Heart left ventricle (tissue), 16 donors: ENCODE results near the gene STARD6. TPM values are rescaled to one million over a fixed set of nuclear protein-coding genes. Genes with fewer than 3 reads are reported as not detected.

Source experiments
- ATAC-seq, 4 donors: fragments of 200-7000 bp; cut with Tn5 transposase; one replicate each; pipeline ENCODE4 v1.9.1; 2020 to 2022; ENCODE audit warnings: moderate library complexity in 4 of 4, mild to moderate bottlenecking in 3 of 4, moderate number of reproducible peaks in 1 of 4
- DNase-seq, 5 donors: peaks; one replicate each; pipeline ENCODE4 v3.0.0-alpha.2; 2020
- H3K27ac ChIP-seq, 12 donors: fragments of 200-600 bp; sonication (generic) in 4 of 12; one replicate each; pipeline versions ENCODE4 v1.5.0 to v1.8.0; 2016 to 2022; ENCODE audit warnings: mild to moderate bottlenecking in 2 of 12
- H3K27me3 ChIP-seq, 9 donors: fragments of 200-600 bp; sonication (generic) in 2 of 9; one replicate each; pipeline versions ENCODE4 v1.5.1 to v1.8.0; 2016 to 2022; ENCODE audit warnings: mild to moderate bottlenecking in 3 of 9
- H3K36me3 ChIP-seq, 9 donors: fragments of 200-600 bp; sonication (generic) in 2 of 9; one replicate each; pipeline versions ENCODE4 v1.5.0 to v1.8.0; 2018 to 2022; ENCODE audit warnings: mild to moderate bottlenecking in 2 of 9
- H3K4me1 ChIP-seq, 12 donors: fragments of 200-600 bp; sonication (generic) in 4 of 12; one replicate each; pipeline versions ENCODE4 v1.5.0 to v1.8.0; 2016 to 2022; ENCODE audit warnings: mild to moderate bottlenecking in 3 of 12
- H3K4me3 ChIP-seq, 12 donors: fragments of 200-600 bp; sonication (generic) in 4 of 12; one replicate each; pipeline versions ENCODE4 v1.5.0 to v1.8.0; 2017 to 2022; ENCODE audit warnings: mild to moderate bottlenecking in 9 of 12, moderate library complexity in 4 of 12
- H3K9me3 ChIP-seq, 12 donors: fragments of 200-600 bp; sonication (generic) in 4 of 12; one replicate each; pipeline versions ENCODE4 v1.5.0 to v1.8.0; 2016 to 2022; ENCODE audit warnings: mild to moderate bottlenecking in 1 of 12
- CTCF ChIP-seq, 12 donors: fragments of 200-600 bp; sonication (generic) in 4 of 12; IDR thresholded peaks; one replicate each; pipeline versions ENCODE4 v1.5.0 to v1.8.0; 2018 to 2022; ENCODE audit warnings: antibody characterized with exemption in 12 of 12, mild to moderate bottlenecking in 5 of 12
- POLR2A ChIP-seq, 2 donors: fragments of 450-650 bp; IDR thresholded peaks; one replicate each; pipeline ENCODE4 v1.6.1; 2017; ENCODE audit warnings: antibody characterized with exemption in 2 of 2, mild to moderate bottlenecking in 2 of 2, moderate library complexity in 2 of 2
- WGBS, 4 donors: extraction: QIAGEN DNeasy Blood & Tissue Kit in 2 of 4; methylation state at CpG; one replicate each; pipeline versions ENCODE4 v1.1.5 to v1.1.7; 2013 to 2018; 5-methylcytosine and 5-hydroxymethylcytosine counted together
- intact Hi-C, 10 donors: fragments of 100-400 bp; cut with DNase I; formaldehyde crosslinking; loops; one replicate each; pipeline versions ENCODE4 v1.11.1 to v1.14.2; 2022
- long read RNA-seq, 3 donors: library from polyadenylated mRNA; unstranded; transcript quantifications; one replicate each; pipeline ENCODE4 v2.0.0, GENCODE V29; 2020 to 2021
- polyA plus RNA-seq, 2 donors: library from polyadenylated mRNA; stranded (reverse); fragments of 200-250 nt; gene quantifications; one replicate each; pipeline ENCODE4 v1.2.3, GENCODE V29; 2013
- total RNA-seq, 9 donors: library from RNA; depleted of rRNA in 2 of 9; stranded (reverse); fragments of >200 nt in 2 of 9; fragmentation: NEBNext Ultra II Directional in 3 of 9; extraction: Animal tissue kit (Norgen Biotek cat#: 25700) in 3 of 9; gene quantifications; one replicate each; pipeline versions ENCODE4 v1.1.0 to v1.2.4, GENCODE V29; 2016 to 2023
- donor health status: ischemic (EF 13 %, LVEDD 7.1; RV severe dilation, severe dysfunction).
- donor health status: healthy with polysubstance abuse.
- donor health status: DM: no; HTN: yes; CAD: no.
- donor health status: DM: no; HTN: no; CAD: no.
- donor health status: ischemic (EF 25% LVEDD 6.9; RV normal size, moderate dysfunction).
- donor health status: ischemic (EF 25% LVEDD 5.7; RV mildly dilated, moderate dysfunction).
- donor health status: healthy.
- donor health status: DM: yes; HTN: yes; CAD: no.
- donor health status: ischemic (EF 35%, LVEDD 5.7; RV mildly dilated, moderate dysfunction).
- donor health status: nonischemic (EF 11% LVEDD 7.7; RV severe dilation, severe dysfunction).
- donor health status: DM: yes; HTN: yes; CAD: no.
- donor health status: PGD.
- donor health status: ischemic (EF 29% LVEDD 5.4; RV normal size, mild dysfunction).
- donor health status: nonischemic (EF 23%, LVEDD 6.1; RV moderate dilation, normal function).

The STARD6 gene
- total RNA-seq (not detected), polyA plus RNA-seq (not detected)
- long read RNA-seq, donor 1: 0 reads
- long read RNA-seq, donor 2: 0 reads
- long read RNA-seq, donor 3: 0 reads

- H3K27ac ChIP-seq: peak within 1 kb of the TSS in 11 of 12 donors; percentile 13 to 73 (median 56)
- WGBS, 4 donors: 0 to 1% (median 0%) methylated on average over 39 to 62 of the region's 62 CpGs
- peak; percentile 95 to 99 (median 99) for ATAC-seq
These were observed at the start of gene STARD6, which contains the start of gene C18orf54 for GRCh38 chr18:54357660-54358494. Gene STARD6 (minus strand): TSS chr18:54357858. CDS start chr18:54354573, 3,285 bp downstream. Gene C18orf54 (plus strand): TSS chr18:54357906. CDS start chr18:54360573, 2,667 bp downstream.

GRCh38 chr18:54405290-54405689, 47.6 kb upstream of the STARD6 start:
- TF ChIP-seq POLR2A (IDR thresholded peaks at IDR 0.05): no peak
- TF ChIP-seq CTCF (IDR thresholded peaks at IDR 0.05): no peak
- intact Hi-C loops: no loop called here

More at GRCh38 chr18:54357660-54358494, at the start of gene STARD6, which contains the start of gene C18orf54:
- H3K4me3 ChIP-seq: peak within 1 kb of the TSS; percentile 43 to 88 (median 76)
- no peaks in the 10 kb centered on the region for H3K9me3 ChIP-seq
- TF ChIP-seq CTCF (IDR thresholded peaks at IDR 0.05) (peak in 11 of 12 donors; percentile 11 to 62 (median 41)), POLR2A (IDR thresholded peaks at IDR 0.05) (peak in 1 of 2 donors; percentile 48)
- intact Hi-C loops: loop anchor here in 5 of 10 donors (5.0 to 10.0 kb wide), 2 partner anchors 86 to 133 kb away; partner anchors contain the start of gene MBD2 (in 5 of the 5)
- no peaks in the 10 kb centered on the region for H3K27me3 ChIP-seq
- no peaks in the 10 kb centered on the region for H3K36me3 ChIP-seq
- H3K4me1 ChIP-seq: peaks cover 0 to 15% (median 7%) of the 10 kb centered on the region in 12 donors
- peak; percentile 84 to 94 (median 88) for DNase-seq

GRCh38 chr18:54396760-54397159, 39.1 kb upstream of the STARD6 start:
- intact Hi-C loops: loop anchor here in 1 of 10 donors (10.0 kb wide), 1 partner anchor 278 kb away; no protein-coding TSS in a partner anchor
- TF ChIP-seq CTCF (IDR thresholded peaks at IDR 0.05): no peak
- no peak for TF ChIP-seq POLR2A (IDR thresholded peaks at IDR 0.05)
- DNase-seq (no peak), ATAC-seq (no peak)
- Histone ChIP-seq H3K27me3 (no peaks in the 10 kb centered on the region), H3K27ac (no peak overlapping the region), H3K9me3 (no peaks in the 10 kb centered on the region), H3K4me1 (no peaks in the 10 kb centered on the region), H3K4me3 (no peak overlapping the region), H3K36me3 (no peaks in the 10 kb centered on the region)
- WGBS, 4 donors: 74 to 80% (median 79%) methylated on average over 1 of the region's 1 CpG

More at GRCh38 chr18:54405290-54405689, 47.6 kb upstream of the STARD6 start:
- Histone ChIP-seq H3K36me3 (no peaks in the 10 kb centered on the region), H3K4me3 (no peak overlapping the region), H3K4me1 (no peaks in the 10 kb centered on the region), H3K9me3 (no peaks in the 10 kb centered on the region), H3K27ac (no peak overlapping the region), H3K27me3 (peaks cover 0 to 8% (median 0%) of the 10 kb centered on the region in 9 donors)
- ATAC-seq: no peak
- no peak for DNase-seq
